GM19239 (cell line): ENCODE results near the gene TSC22D1.

Experiments used
- DNase-seq: peaks from one replicate; pipeline ENCODE4 v3.0.0; 2011; ENCODE audit warnings: low spot score; ENCODE audit not compliant: insufficient read length
- FAIRE-seq: peaks from 2 replicates; lab custom pipeline; 2011; peaks lifted over from hg19 to GRCh38; lab: Jason Lieb, UNC

Gene TSC22D1

GRCh38 chr13:44394658-44395057 is 181.5 kb downstream of the TSC22D1 start:
- FAIRE-seq (no peak), DNase-seq (no peak)

GRCh38 chr13:44393391-44393790 is 182.7 kb downstream of the TSC22D1 start:
- DNase-seq (no peak), FAIRE-seq (no peak)

- FAIRE-seq: no peak
- DNase-seq: no peak
These were observed 186.3 kb downstream of the TSC22D1 start for GRCh38 chr13:44389876-44390275.

GRCh38 chr13:44389060-44389666 is 187.0 kb downstream of the TSC22D1 start:
- DNase-seq (no peak), FAIRE-seq (no peak)

GRCh38 chr13:44388427-44389059 is 187.6 kb downstream of the TSC22D1 start:
- no peak for DNase-seq
- FAIRE-seq: no peak

GRCh38 chr13:44386913-44387556 is 189.1 kb downstream of the TSC22D1 start:
- DNase-seq (no peak), FAIRE-seq (no peak)

GRCh38 chr13:44385847-44386246 is 190.3 kb downstream of the TSC22D1 start:
- no peak for FAIRE-seq
- no peak for DNase-seq

GRCh38 chr13:44385401-44385800 is 190.7 kb downstream of the TSC22D1 start:
- DNase-seq: no peak
- no peak for FAIRE-seq

- no peak for FAIRE-seq
- DNase-seq: no peak
These were observed 191.4 kb downstream of the TSC22D1 start for GRCh38 chr13:44384778-44385177.

- FAIRE-seq (no peak), DNase-seq (no peak)
These were observed 192.2 kb downstream of the TSC22D1 start for GRCh38 chr13:44383945-44384344.

GRCh38 chr13:44382635-44383145 is 193.4 kb downstream of the TSC22D1 start:
- FAIRE-seq: no peak
- DNase-seq: no peak
